GM23248 (cell line): Measurements from ENCODE around the gene RELN.

Source experiments
- EZH2 ChIP-seq: fragments of 200-600 bp; sonication (generic); IDR thresholded peaks from 2 replicates; pipeline ENCODE4 v1.6.1; 2018; ENCODE audit warnings: antibody characterized with exemption, mild to moderate bottlenecking; ENCODE audit not compliant: insufficient read depth, poor library complexity, severe bottlenecking
- EZH2phosphoT487 ChIP-seq: fragments of 200-600 bp; sonication (generic); IDR thresholded peaks from 2 replicates; pipeline ENCODE4 v1.6.1; 2018; ENCODE audit warnings: antibody characterized with exemption, moderate library complexity, mild to moderate bottlenecking, low read depth; ENCODE audit not compliant: insufficient read depth

DNA sequence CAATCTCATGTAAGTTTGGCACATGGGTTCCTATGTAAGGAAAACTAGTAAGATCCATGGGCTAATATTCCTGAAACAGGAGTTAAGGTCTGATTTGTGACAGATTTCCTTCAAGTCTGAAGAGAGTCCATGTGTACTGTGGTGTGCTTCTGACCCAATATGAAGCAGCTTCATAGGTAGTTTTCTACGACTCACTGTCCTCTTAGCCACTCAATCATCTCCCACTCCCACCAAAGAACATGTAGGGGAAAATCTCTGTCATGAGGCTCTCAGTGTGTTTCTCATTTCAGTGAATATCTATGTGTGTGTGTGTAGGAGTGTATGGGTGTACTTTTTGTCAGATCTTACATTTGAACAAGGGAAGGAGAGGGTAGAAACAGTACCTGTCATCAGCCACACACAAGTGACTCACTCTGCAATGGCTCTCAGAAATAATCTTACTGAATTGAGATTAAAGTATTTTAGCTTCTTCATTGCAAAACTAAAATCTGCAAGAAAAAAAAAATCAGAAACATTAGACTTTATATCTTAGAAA lies 31.1 kb downstream of the RELN start:
- no peak for TF ChIP-seq EZH2
- no peak for TF ChIP-seq EZH2phosphoT487
